Activated B cell treated with CpG ODN at 0.5 μM for 24 hours (primary cell): ENCODE results near the gene SLC22A14. TPM values are rescaled to one million over a fixed set of nuclear protein-coding genes. Genes with fewer than 3 reads are reported as not detected.
A peak's percentile ranks its signal among the peaks of the same experiment; 100 is the strongest.

Experiments
- ATAC-seq: fragments of 200-7000 bp; cut with Tn5 transposase; one replicate; pipeline ENCODE4 v1.10.0; 2021; ENCODE audit warnings: low read depth, mild to moderate bottlenecking, moderate library complexity
- CTCF ChIA-PET: fragments of 350-600 bp; sonication (Branson Sonifier 250); formaldehyde crosslinking; loops from one replicate; lab custom pipeline; 2021; ENCODE audit warnings: antibody characterized with exemption; lab: Charles Lee
- POLR2A ChIA-PET: fragments of 350-600 bp; sonication (Branson Sonifier 250); formaldehyde crosslinking; loops from one replicate; lab custom pipeline; 2021; ENCODE audit warnings: antibody characterized with exemption; lab: Charles Lee
- DNase-seq: peaks from one replicate; pipeline ENCODE4 v3.0.0; 2022
- H3K27ac Mint-ChIP-seq: one replicate; pipeline ENCODE4 v1.8.0; 2020; ENCODE audit warnings: mixed read lengths
- H3K27me3 Mint-ChIP-seq: one replicate; pipeline ENCODE4 v1.8.0; 2021; ENCODE audit warnings: mixed read lengths
- H3K36me3 Mint-ChIP-seq: one replicate; pipeline ENCODE4 v1.8.0; 2021; ENCODE audit warnings: low read depth, mixed read lengths
- H3K4me1 Mint-ChIP-seq: one replicate; pipeline ENCODE4 v1.8.0; 2021; ENCODE audit warnings: mixed read lengths
- H3K4me3 Mint-ChIP-seq: one replicate; pipeline ENCODE4 v1.8.0; 2020; ENCODE audit warnings: mild to moderate bottlenecking, mixed read lengths
- H3K9me3 Mint-ChIP-seq: one replicate; pipeline ENCODE4 v1.8.0; 2020; ENCODE audit warnings: mixed read lengths
- intact Hi-C: fragments of 100-400 bp; cut with micrococcal nuclease; formaldehyde crosslinking; loops from one replicate; pipeline ENCODE4 v1.15.1; 2024
- total RNA-seq: library from RNA; stranded (reverse); gene quantifications from 2 replicates; pipeline ENCODE4 v1.2.3, GENCODE V29; 2022
- TF ChIP-seq, protein P1 (sequence below): fragments of 200-600 bp; IDR thresholded peaks from one replicate; pipeline ENCODE4 v1.8.0; 2022; ENCODE audit warnings: antibody characterized with exemption, mild to moderate bottlenecking

Gene SLC22A14
- total RNA-seq, 1 donor from 2014 or later = 0.16 TPM

DNA sequence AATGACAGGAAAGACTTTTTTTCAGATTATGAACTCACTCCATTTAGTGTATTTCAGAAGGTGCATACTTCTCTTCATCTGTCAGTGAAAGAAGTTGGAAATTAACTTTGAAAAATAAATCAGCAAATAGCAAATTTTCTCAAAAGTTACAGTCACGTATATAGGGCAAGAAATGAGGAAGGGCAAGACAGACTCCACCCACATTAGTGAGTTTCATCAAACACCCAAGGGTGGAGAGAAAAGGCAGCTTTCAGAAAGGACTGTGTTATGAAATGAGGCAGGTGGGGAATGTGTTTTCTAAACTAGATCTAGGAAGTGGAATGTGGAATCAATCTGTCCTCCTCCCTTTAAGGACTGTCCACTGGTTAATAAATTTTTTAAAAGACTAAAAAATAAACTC, 13.6 kb upstream of the SLC22A14 start:
- H3K36me3 Mint-ChIP-seq = no peaks in the 10 kb centered on the region
- H3K4me1 Mint-ChIP-seq = peaks cover 28% of the 10 kb centered on the region
- POLR2A ChIA-PET = interaction anchor here (1.0 to 1.3 kb wide), 2 partner anchors 103 to 132 kb away, joined by 3 to 5 read pairs; partner anchors contain the start of genes ACAA1 and OXSR1
- intact Hi-C loops = no loop called here
- peak overlapping the region; percentile 47 for H3K4me3 Mint-ChIP-seq
- H3K27ac Mint-ChIP-seq = no peak overlapping the region
- no peaks in the 10 kb centered on the region for H3K9me3 Mint-ChIP-seq
- ATAC-seq = peak; percentile 73
- CTCF ChIA-PET = no interaction called here
- DNase-seq = no peak
- H3K27me3 Mint-ChIP-seq = no peaks in the 10 kb centered on the region
- TF ChIP-seq, protein P1, sequence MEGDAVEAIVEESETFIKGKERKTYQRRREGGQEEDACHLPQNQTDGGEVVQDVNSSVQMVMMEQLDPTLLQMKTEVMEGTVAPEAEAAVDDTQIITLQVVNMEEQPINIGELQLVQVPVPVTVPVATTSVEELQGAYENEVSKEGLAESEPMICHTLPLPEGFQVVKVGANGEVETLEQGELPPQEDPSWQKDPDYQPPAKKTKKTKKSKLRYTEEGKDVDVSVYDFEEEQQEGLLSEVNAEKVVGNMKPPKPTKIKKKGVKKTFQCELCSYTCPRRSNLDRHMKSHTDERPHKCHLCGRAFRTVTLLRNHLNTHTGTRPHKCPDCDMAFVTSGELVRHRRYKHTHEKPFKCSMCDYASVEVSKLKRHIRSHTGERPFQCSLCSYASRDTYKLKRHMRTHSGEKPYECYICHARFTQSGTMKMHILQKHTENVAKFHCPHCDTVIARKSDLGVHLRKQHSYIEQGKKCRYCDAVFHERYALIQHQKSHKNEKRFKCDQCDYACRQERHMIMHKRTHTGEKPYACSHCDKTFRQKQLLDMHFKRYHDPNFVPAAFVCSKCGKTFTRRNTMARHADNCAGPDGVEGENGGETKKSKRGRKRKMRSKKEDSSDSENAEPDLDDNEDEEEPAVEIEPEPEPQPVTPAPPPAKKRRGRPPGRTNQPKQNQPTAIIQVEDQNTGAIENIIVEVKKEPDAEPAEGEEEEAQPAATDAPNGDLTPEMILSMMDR = no peak

DNA sequence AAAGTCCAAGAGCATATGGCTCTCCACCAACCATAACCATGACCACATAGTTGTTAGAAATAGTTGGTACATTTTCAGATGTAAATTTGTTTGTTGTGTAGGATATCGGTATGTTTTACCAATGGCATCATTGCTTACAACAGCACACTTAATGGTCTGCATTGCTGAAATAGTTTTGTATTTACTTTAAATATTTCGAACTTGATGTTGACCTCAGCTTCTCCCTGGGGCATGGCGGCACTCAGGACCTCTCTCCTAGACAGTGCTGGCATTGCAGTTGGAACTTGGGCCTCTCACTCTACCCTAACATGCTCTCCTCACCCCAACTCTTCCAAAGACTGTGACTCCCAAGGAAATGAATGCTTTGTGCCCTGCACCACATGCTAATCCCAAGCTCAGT, 11.5 kb upstream of the SLC22A14 start:
- no peaks in the 10 kb centered on the region for H3K27me3 Mint-ChIP-seq
- H3K9me3 Mint-ChIP-seq = no peaks in the 10 kb centered on the region

DNA sequence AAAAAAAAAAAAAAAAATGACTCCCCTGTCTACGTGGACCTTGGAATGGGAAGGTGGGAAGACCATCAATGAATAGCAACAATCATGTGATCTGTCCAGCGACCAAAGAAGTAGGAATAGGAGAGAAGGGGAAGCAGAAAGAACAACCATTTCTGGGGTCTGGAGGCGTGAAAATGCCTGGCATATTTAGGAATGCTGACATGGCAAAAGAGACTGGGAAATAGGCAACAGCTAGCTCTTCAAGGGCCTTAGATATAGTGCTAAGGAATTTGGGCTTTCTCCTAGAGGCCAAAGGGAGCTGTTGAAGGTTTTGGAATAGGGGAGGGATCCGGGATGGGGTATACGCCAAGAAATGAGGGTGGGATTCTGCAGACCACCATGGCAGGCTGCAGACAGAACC, 10.5 kb upstream of the SLC22A14 start:
- no peaks in the 10 kb centered on the region for H3K36me3 Mint-ChIP-seq

More for the DNA sequence above, 11.5 kb upstream of the SLC22A14 start:
- no peak for DNase-seq
- no peak for ATAC-seq
- TF ChIP-seq, protein P1 = no peak
- no peak overlapping the region for H3K27ac Mint-ChIP-seq
- no peak overlapping the region for H3K4me3 Mint-ChIP-seq
- CTCF ChIA-PET = no interaction called here
- no peaks in the 10 kb centered on the region for H3K36me3 Mint-ChIP-seq
- intact Hi-C loops = no loop called here
- peaks cover 28% of the 10 kb centered on the region for H3K4me1 Mint-ChIP-seq
- POLR2A ChIA-PET = no interaction called here

DNA sequence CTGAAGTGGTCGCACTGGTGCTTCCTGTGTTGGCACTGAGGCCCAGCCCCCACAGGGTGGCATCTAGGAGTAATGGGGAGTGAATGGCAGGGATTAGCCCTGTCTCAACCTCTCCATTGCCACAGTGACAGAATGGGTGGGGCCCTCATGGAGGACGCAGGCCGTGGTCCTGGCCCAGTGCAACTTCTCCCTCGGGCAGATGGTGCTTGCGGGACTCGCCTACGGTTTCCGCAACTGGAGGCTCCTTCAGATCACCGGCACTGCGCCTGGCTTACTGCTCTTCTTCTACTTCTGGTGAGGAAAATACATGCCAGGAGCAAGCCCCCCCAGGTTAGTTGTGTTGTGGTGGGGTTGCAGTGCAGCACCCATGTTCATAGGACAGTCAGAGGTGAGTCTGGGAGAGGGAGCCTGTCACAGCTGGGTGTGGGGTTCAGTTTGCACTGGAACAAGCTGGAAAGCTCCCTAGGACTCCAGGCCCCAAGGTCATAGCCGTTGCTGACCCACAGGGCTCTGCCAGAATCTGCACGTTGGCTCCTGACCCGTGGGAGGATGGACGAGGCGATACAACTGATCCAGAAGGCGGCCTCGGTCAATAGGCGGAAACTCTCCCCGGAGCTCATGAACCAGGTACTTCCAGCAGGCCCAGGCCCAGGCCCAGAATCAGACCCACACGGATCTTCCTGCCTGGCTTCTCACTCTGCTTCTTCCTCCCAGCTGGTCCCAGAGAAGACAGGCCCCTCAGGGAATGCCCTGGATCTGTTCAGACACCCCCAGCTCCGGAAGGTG, 7.0 kb upstream of the SLC22A14 start:
- ChIA-PET CTCF (no interaction called here), POLR2A (no interaction called here)
- peaks cover 9% of the 10 kb centered on the region for H3K4me1 Mint-ChIP-seq
- no peaks in the 10 kb centered on the region for H3K9me3 Mint-ChIP-seq
- ATAC-seq (no peak), DNase-seq (no peak)
- no peaks in the 10 kb centered on the region for H3K27me3 Mint-ChIP-seq
- no peak overlapping the region for H3K27ac Mint-ChIP-seq
- TF ChIP-seq, protein P1 = no peak
- H3K36me3 Mint-ChIP-seq = no peaks in the 10 kb centered on the region
- intact Hi-C loops = no loop called here
- H3K4me3 Mint-ChIP-seq = no peak overlapping the region

More for the DNA sequence above, 10.5 kb upstream of the SLC22A14 start:
- peaks cover 28% of the 10 kb centered on the region for H3K4me1 Mint-ChIP-seq
- ChIA-PET CTCF (no interaction called here), POLR2A (no interaction called here)
- DNase-seq = no peak
- intact Hi-C loops = no loop called here
- ATAC-seq = no peak
- no peak overlapping the region for H3K4me3 Mint-ChIP-seq
- TF ChIP-seq, protein P1 = no peak
- H3K27me3 Mint-ChIP-seq = no peaks in the 10 kb centered on the region
- H3K27ac Mint-ChIP-seq = no peak overlapping the region
- H3K9me3 Mint-ChIP-seq = no peaks in the 10 kb centered on the region

DNA sequence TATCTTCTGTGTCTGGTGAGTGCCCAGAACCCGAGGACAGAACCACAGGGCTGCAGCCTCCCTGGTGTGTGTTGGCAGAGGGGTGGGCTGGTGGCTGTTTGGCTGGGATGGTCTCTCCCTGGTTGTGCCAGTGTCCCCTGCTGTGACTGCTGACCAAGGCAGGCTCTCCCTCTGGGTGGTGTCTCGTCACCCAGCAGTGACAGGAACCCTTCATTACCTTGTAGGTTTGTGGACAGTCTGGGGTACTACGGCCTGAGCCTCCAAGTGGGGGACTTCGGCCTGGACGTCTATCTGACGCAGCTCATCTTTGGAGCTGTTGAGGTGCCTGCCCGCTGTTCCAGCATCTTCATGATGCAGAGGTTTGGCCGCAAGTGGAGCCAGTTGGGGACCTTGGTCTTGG, 6.4 kb upstream of the SLC22A14 start:
- H3K4me3 Mint-ChIP-seq = no peak overlapping the region

More for the DNA sequence above, 6.4 kb upstream of the SLC22A14 start:
- TF ChIP-seq, protein P1 = no peak
- no peak for DNase-seq
- H3K4me1 Mint-ChIP-seq = peaks cover 9% of the 10 kb centered on the region
- H3K27ac Mint-ChIP-seq = no peak overlapping the region
- intact Hi-C loops = no loop called here
- H3K36me3 Mint-ChIP-seq = no peaks in the 10 kb centered on the region
- no peak for ATAC-seq
- no peaks in the 10 kb centered on the region for H3K9me3 Mint-ChIP-seq
- ChIA-PET CTCF (no interaction called here), POLR2A (no interaction called here)
- H3K27me3 Mint-ChIP-seq = no peaks in the 10 kb centered on the region
